22Rv1 (cell line): ENCODE measurements around the gene HCFC1.

Source experiments
- H3K27ac ChIP-seq: fragments of 450-650 bp; 2 replicates; pipeline ENCODE4 v1.5.1; 2017
- CTCF ChIP-seq: fragments of 450-650 bp; IDR thresholded peaks from 2 replicates; pipeline ENCODE4 v1.5.1; 2017; ENCODE audit warnings: mild to moderate bottlenecking
- ZFX ChIP-seq: fragments of 450-650 bp; IDR thresholded peaks from 2 replicates; pipeline ENCODE4 v1.6.1; 2017; ENCODE audit warnings: antibody characterized with exemption, borderline replicate concordance

Gene HCFC1

GRCh38 chrX:153927922-153928760 is 43.5 kb downstream of the HCFC1 start:
- no peak for TF ChIP-seq ZFX
- TF ChIP-seq CTCF, result peak; percentile 23; the same call in 1 of the 2 replicates
- peak overlapping the region; percentile 93 for H3K27ac ChIP-seq

- H3K27ac ChIP-seq, result peak overlapping the region; percentile 93
- TF ChIP-seq ZFX (no peak), CTCF (no peak)
Measured at GRCh38 chrX:153927672-153927921, 44.0 kb downstream of the HCFC1 start.

- H3K27ac ChIP-seq, result peak overlapping the region; percentile 93
- TF ChIP-seq ZFX, result no peak
Measured at GRCh38 chrX:153926858-153927671, 44.6 kb downstream of the HCFC1 start.

GRCh38 chrX:153926552-153926857 is 45.1 kb downstream of the HCFC1 start:
- peak overlapping the region; percentile 93; the same call in 1 of the 2 replicates for H3K27ac ChIP-seq
- no peak for TF ChIP-seq CTCF
- no peak for TF ChIP-seq ZFX

GRCh38 chrX:153925739-153926551 is 45.7 kb downstream of the HCFC1 start, which contains the start of gene ARHGAP4:
Gene ARHGAP4, minus strand, starts transcription at chrX:153926264. Its CDS starts 62 bp downstream, at chrX:153926202.
- H3K27ac ChIP-seq, result peak within 1 kb of the TSS; percentile 93

GRCh38 chrX:153925387-153925738 is 46.3 kb downstream of the HCFC1 start:
- H3K27ac ChIP-seq, result no peak overlapping the region
- no peak for TF ChIP-seq CTCF
- TF ChIP-seq ZFX, result no peak

More at GRCh38 chrX:153925739-153926551, 45.7 kb downstream of the HCFC1 start, which contains the start of gene ARHGAP4:
- TF ChIP-seq CTCF, result no peak
- no peak for TF ChIP-seq ZFX

- H3K27ac ChIP-seq, result no peak overlapping the region
- TF ChIP-seq CTCF (0 out of 2 replicates have a peak, but pooled peaks have one; percentile 8), ZFX (no peak)
Measured at GRCh38 chrX:153924149-153924861, 47.3 kb downstream of the HCFC1 start.
